Head of caudate nucleus (tissue), 42 donors: ENCODE measurements around the gene TSPOAP1.

Experiments
- DNase-seq, 42 donors: peaks; one replicate each; pipeline versions ENCODE4 v3.0.0 to v3.0.0-alpha.2; 2020 to 2021; ENCODE audit warnings: mixed read lengths in 7 of 42
- intact Hi-C: fragments of 100-400 bp; cut with DNase I; formaldehyde crosslinking; loops from one replicate; pipeline ENCODE4 v1.15.0; 2022

Gene TSPOAP1

GRCh38 chr17:58332778-58333735, 4.5 kb upstream of the TSPOAP1 start:
- intact Hi-C loops: no loop called here
- DNase-seq: peak in 1 of 42 donors; percentile 14

GRCh38 chr17:58331815-58332777, 3.5 kb upstream of the TSPOAP1 start:
- intact Hi-C loops: no loop called here
- peak in 19 of 42 donors; percentile 40 to 75 (median 54) for DNase-seq

- peak in 3 of 42 donors; percentile 8 to 42 (median 17) for DNase-seq
- intact Hi-C loops: no loop called here
Measured at GRCh38 chr17:58330997-58331814, 2.6 kb upstream of the TSPOAP1 start.

- DNase-seq: peak in 1 of 42 donors; percentile 14
- intact Hi-C loops: no loop called here
Measured at GRCh38 chr17:58330538-58330996, 2.0 kb upstream of the TSPOAP1 start.

- DNase-seq: no peak
- intact Hi-C loops: no loop called here
Measured at GRCh38 chr17:58329810-58330537, 1.4 kb upstream of the TSPOAP1 start.

- intact Hi-C loops: no loop called here
- peak in 38 of 42 donors; percentile 45 to 84 (median 67) for DNase-seq
Measured at GRCh38 chr17:58329035-58329809, 627 bp upstream of the TSPOAP1 start.

GRCh38 chr17:58327363-58328194, 1.0 kb downstream of the TSPOAP1 start:
- intact Hi-C loops: no loop called here
- DNase-seq: peak in 10 of 42 donors; percentile 11 to 58 (median 50)

- intact Hi-C loops: no loop called here
Measured at GRCh38 chr17:58326609-58327362, 1.8 kb downstream of the TSPOAP1 start.

GRCh38 chr17:58325976-58326468, 2.6 kb downstream of the TSPOAP1 start:
- DNase-seq: peak in 36 of 42 donors; percentile 35 to 88 (median 70)
- intact Hi-C loops: no loop called here

More at GRCh38 chr17:58326609-58327362, 1.8 kb downstream of the TSPOAP1 start:
- peak in 2 of 42 donors; percentile 7 to 39 for DNase-seq

GRCh38 chr17:58325289-58325726, 3.3 kb downstream of the TSPOAP1 start:
- intact Hi-C loops: no loop called here
- peak in 36 of 42 donors; percentile 45 to 86 (median 70) for DNase-seq

- DNase-seq: peak in 4 of 42 donors; percentile 26 to 50 (median 42)
- intact Hi-C loops: no loop called here
Measured at GRCh38 chr17:58324409-58325288, 3.9 kb downstream of the TSPOAP1 start.

- intact Hi-C loops: no loop called here
- no peak for DNase-seq
Measured at GRCh38 chr17:58324056-58324408, 4.6 kb downstream of the TSPOAP1 start.

- intact Hi-C loops: no loop called here
- peak in 2 of 42 donors; percentile 2 to 14 for DNase-seq
Measured at GRCh38 chr17:58323366-58324055, 5.1 kb downstream of the TSPOAP1 start.
